GM18870 (cell line): ENCODE measurements around the gene ADAMTSL1.

Source experiments
- ATAC-seq: cut with Tn5 transposase; IDR thresholded peaks from one replicate; pipeline ENCODE4 v1.9.1; 2021; ENCODE audit warnings: moderate library complexity; ENCODE audit not compliant: unreplicated experiment

Gene ADAMTSL1

DNA sequence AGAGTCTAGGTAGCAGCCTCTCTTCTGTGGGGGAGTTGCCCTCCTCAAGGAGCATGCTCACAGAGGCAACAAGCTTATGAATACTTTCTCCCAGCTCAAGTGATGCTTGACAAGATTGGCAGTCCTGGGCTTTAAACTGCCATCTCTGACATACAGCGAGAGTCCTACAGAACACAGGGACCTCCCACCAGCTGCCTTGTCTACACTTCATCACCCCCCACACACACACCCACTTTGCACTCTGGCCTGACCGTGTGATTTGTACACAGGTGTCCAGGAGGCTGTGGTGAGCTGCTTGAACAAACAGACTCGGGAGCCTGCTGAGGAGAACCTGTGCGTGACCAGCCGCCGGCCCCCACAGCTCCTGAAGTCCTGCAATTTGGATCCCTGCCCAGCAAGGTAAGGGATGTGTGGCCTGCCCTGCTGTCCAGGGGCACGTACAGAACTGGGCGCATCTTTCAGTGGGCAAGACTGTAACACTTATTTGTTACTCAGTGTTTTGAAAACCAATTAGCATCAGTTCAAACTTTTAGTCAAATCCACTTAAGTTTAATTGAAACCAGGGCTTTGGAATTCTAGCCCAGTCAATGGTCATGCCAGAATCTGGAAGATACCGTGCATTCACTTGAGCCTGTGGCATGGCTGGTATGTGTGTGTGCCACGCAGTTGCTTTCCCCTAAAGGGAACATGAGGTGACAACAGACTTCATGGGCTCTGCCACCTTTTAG is 247.5 kb downstream of the ADAMTSL1 start:
- ATAC-seq: no peak

DNA sequence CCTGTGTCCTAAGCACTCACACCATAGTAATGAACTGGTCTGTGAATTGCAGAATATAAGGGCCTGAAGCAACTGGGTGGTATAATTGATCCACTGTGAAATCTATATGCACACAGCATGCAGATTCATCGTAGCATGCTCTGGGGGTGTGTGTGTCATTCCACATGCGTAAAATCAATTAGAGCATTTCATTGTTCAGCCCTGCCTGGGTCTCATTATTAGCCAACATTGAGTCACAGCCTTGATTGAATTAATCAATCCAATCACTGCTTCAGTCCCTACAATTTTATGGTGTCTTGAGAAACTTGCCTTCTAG is 248.0 kb downstream of the ADAMTSL1 start:
- ATAC-seq: no peak

DNA sequence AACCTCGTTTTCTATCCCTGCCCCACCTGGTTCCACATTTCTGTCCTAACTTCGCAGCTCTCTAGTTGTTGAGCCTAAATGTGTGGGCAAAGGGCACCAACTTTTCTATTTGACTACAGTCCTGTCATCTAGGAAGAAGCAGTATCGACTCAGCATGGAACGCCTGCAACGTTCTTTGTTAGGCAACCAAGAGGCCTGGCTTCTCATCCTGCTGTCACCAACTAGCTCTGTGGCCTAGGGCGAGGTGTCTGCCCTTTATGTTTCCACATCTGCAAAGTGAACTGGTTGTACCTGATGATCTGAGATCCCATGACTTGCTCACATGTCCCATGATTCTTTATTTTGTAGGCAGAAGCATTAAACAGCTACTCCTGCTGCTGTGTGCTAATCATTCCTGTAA is 248.9 kb downstream of the ADAMTSL1 start:
- no peak for ATAC-seq

GRCh38 chr9:18723366-18723765 is 249.4 kb downstream of the ADAMTSL1 start:
- ATAC-seq: no peak

GRCh38 chr9:18726546-18726945 is 252.6 kb downstream of the ADAMTSL1 start:
- ATAC-seq: no peak

- ATAC-seq: no peak
Measured at GRCh38 chr9:18727904-18728303, 254.0 kb downstream of the ADAMTSL1 start.

- ATAC-seq: no peak
Measured at GRCh38 chr9:18728642-18729041, 254.7 kb downstream of the ADAMTSL1 start.

GRCh38 chr9:18730241-18730640 is 256.3 kb downstream of the ADAMTSL1 start:
- ATAC-seq: no peak

DNA sequence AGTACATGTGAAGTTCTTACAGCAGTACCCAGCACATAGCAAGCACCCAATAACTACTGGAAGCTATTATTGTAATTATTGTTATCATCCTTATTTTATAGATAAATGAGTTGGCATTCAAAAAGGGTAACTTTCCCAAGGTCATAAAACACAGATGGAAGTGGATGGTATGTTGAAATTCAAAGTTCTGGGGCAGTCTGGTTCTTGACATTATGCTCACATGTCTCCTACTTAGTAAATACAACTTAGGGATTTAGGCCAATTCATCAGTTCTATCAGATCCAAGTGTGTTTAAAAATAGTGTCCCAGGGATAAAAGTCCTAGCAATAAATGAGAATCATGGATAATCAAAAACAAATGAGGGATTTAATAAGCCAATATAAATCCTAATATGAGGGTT is 265.2 kb downstream of the ADAMTSL1 start:
- no peak for ATAC-seq

DNA sequence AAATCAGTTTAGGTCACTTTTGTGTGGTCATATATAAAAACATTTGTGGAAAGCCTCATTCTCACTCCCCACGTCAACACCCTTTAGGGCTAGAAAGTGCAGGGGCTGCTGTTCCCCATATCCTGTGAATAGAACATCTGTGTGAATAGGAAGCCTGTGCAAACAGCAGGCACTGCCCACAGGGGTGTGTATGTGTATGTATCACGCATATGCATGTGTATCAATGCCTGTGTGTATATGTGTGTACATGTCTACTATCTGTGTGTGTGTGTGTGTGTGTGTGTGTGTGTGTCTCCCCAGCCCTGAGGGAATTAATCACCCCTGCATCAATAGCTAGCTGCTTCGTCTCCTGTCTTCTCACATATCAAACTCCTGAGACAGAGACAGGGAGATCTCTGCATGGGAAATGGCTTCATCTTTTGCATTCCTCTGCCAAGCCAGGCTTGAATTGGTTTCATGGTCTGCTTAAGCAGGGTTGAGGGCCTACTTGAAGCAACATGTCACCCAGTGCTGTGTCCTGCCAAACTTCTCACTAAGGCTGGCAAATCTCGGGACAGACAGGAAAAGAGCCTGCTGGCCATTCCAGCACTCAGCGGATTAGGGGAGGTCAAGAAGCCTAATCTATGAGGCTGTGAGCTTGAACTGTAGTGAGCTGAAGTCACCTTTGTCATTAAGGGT is 265.8 kb downstream of the ADAMTSL1 start:
- ATAC-seq: no peak

GRCh38 chr9:18741359-18741758 is 267.4 kb downstream of the ADAMTSL1 start:
- no peak for ATAC-seq

DNA sequence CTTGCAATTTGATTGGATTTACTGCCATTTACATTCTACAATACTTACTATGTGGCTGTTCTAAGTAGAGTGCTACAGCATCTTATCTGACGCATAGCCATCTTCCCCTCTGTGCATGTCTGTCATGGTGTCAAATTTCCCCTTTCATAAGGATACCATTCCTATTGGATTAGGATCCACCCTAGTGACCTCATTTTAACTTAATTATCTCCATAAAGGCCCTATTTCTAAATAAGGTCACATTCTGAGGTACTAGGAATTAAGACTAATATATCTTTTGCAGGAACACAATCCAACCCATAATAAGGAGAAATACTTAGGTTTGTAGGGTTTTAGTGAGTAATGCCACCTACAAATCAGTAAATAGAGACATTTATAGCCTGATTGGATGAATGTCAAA is 268.0 kb downstream of the ADAMTSL1 start:
- no peak for ATAC-seq

GRCh38 chr9:18743421-18743820 is 269.5 kb downstream of the ADAMTSL1 start:
- ATAC-seq: no peak

- no peak for ATAC-seq
Measured at GRCh38 chr9:18743971-18744370, 270.0 kb downstream of the ADAMTSL1 start.

DNA sequence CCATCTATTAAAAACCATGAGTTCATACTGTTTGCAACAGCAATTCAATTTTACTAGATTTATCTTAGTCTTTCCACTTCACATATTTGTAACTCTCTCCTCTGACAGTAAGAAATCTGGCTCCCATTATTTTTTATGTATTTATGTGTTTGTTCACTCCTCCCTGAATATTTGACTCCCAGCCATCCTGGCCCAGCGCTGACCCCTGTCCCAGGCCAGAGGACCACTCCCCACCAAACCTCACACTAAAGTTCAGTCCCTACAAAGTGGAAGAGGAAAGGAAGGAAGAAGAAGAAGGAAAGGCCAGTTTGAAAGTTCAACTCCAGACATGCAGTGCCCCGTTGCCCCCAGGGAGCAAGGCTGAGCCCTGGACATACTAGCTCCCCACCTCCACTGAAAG is 271.8 kb downstream of the ADAMTSL1 start:
- no peak for ATAC-seq

- no peak for ATAC-seq
Measured at GRCh38 chr9:18746631-18747030, 272.7 kb downstream of the ADAMTSL1 start.

DNA sequence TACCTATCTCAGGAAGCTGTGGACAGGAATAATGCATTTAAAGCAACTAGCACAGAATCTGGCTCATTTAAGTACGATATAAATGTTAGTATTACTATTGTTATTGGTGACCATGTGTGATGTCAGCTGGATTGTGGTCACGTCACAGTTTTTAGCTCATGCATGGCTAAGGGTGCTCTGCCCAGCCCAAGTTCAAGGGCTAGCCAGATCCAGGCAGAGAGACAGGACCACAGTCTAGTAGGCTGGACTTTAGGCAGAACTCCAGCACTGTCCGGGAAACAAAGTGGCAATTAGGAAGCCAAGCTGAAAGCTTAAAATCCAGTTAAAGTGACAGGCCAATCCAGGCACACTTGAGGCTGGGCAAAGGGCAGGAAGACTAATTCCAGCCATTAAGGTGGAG is 273.6 kb downstream of the ADAMTSL1 start:
- no peak for ATAC-seq

DNA sequence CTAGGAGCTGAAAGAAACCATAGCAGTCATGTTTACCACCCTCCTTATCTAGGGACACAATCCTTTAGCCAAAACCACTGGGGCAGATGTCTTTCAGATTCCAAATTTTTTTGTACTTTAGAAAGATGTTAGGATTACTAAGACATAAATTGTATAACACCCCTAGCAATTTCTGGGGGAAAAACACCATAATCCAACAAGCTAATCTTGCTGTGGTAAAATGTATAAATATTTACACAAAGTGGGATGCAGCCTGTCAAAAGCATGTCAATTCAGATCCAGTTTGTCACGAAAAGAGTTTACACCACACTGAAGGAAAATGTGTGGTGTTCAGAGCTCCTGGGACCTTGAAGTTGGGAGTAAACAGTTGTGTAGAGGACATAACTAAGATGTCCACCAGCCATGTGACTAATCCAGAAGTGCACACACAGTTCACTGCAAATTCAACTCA is 274.3 kb downstream of the ADAMTSL1 start:
- no peak for ATAC-seq

DNA sequence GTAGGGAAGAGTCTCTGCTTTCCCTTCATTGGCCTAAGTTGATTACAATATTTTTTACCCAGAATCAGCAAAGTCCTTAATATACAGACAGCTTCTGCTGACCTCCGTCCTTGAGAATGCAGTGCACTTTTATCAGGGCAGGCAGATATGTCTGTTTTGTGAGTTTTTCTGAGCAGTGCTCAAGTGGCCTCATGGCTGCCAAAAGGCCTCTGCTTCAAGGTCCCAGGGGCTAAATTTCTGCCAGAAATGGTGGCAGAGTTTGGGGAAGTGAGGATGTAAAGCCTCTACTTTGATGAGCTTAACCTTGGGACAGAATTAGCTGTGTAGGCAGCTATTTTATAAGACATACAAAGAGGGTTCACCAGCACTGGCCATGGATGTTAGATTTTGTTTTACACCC is 275.8 kb downstream of the ADAMTSL1 start:
- no peak for ATAC-seq

GRCh38 chr9:18753904-18754303 is 280.0 kb downstream of the ADAMTSL1 start:
- ATAC-seq: no peak

- no peak for ATAC-seq
Measured at GRCh38 chr9:18754537-18754936, 280.6 kb downstream of the ADAMTSL1 start.

- ATAC-seq: no peak
Measured at GRCh38 chr9:18755263-18755662, 281.3 kb downstream of the ADAMTSL1 start.

DNA sequence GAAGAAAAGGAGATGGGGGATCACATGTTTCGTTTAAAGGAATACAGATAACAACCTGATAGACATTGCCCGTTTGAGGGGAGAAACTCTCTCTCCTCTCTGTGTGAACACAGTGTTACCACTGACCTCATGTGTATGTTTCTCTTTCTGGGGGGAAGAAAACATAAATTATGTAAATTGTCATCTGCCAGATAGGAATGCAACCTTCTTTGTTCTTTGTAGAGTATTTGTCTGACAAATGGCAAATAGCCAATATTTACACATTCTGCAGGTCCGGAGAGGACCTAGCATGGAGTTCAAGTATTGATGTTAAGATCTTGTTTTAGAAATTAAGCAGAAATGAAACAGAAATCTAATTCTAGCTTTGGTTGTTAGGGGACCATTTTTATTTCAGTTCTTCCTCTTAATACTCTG is 282.8 kb downstream of the ADAMTSL1 start:
- no peak for ATAC-seq
